A673 (cell line): ENCODE measurements around the gene MOB3C.

ENCODE experiments used
- EZH2 ChIP-seq: fragments of 200-600 bp; sonication (generic); IDR thresholded peaks from 2 replicates; pipeline ENCODE4 v1.6.1; 2017; ENCODE audit warnings: borderline replicate concordance, low read depth, mild to moderate bottlenecking, mixed read lengths, antibody characterized with exemption, low read length; ENCODE audit not compliant: poor library complexity, severe bottlenecking
- TF ChIP-seq, protein P1 (sequence below): fragments of 300-800, 200-600 bp; sonication (generic); conservative IDR thresholded peaks from 2 replicates; pipeline ENCODE4 v1.5.1; 2017; ENCODE audit warnings: low read depth, mild to moderate bottlenecking, antibody characterized with exemption, low read length, moderate library complexity, mixed read lengths

DNA sequence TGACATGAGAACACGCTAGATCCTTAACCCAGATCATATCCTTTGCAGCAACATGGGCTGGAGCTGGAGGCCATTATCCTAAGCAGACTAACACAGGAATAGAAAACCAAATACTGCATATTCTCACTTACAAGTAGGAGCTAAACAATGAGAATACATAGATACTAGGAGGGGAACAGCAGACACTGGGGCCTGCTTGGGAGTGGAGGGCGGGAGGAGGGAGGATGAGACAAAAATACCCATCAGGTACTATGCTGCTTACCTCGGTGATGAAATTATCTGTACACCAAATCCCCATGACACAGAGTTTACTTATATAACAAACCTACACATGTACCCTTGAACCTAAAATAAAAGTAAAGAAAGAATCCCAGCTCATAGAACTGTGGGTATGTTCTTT is 1.2 kb upstream of the MOB3C start:
- TF ChIP-seq, protein P1, sequence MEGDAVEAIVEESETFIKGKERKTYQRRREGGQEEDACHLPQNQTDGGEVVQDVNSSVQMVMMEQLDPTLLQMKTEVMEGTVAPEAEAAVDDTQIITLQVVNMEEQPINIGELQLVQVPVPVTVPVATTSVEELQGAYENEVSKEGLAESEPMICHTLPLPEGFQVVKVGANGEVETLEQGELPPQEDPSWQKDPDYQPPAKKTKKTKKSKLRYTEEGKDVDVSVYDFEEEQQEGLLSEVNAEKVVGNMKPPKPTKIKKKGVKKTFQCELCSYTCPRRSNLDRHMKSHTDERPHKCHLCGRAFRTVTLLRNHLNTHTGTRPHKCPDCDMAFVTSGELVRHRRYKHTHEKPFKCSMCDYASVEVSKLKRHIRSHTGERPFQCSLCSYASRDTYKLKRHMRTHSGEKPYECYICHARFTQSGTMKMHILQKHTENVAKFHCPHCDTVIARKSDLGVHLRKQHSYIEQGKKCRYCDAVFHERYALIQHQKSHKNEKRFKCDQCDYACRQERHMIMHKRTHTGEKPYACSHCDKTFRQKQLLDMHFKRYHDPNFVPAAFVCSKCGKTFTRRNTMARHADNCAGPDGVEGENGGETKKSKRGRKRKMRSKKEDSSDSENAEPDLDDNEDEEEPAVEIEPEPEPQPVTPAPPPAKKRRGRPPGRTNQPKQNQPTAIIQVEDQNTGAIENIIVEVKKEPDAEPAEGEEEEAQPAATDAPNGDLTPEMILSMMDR: no peak
- no peak for TF ChIP-seq EZH2
